Subcutaneous abdominal adipose tissue (tissue), 5 donors: ENCODE data around the gene CMKLR1.

Source experiments
- H3K27ac ChIP-seq: one replicate; pipeline ENCODE4 v1.7.0; 2013; ENCODE audit warnings: low read depth, mild to moderate bottlenecking, inconsistent platforms, low read length, moderate library complexity
- H3K27me3 ChIP-seq, 5 donors: one replicate each; pipeline ENCODE4 v1.7.0; 2013; ENCODE audit warnings: low read length in 5 of 5, inconsistent platforms in 1 of 5; ENCODE audit not compliant: control insufficient read depth in 5 of 5, insufficient read depth in 4 of 5
- H3K36me3 ChIP-seq, 5 donors: one replicate each; pipeline ENCODE4 v1.7.0; 2013; ENCODE audit warnings: low read length in 5 of 5; ENCODE audit not compliant: control insufficient read depth in 5 of 5, insufficient read depth in 5 of 5
- H3K4me1 ChIP-seq, 5 donors: one replicate each; pipeline ENCODE4 v1.7.0; 2013; ENCODE audit warnings: low read length in 5 of 5, mild to moderate bottlenecking in 3 of 5, moderate library complexity in 1 of 5; ENCODE audit not compliant: control insufficient read depth in 5 of 5, insufficient read depth in 5 of 5
- H3K4me3 ChIP-seq, 5 donors: one replicate each; pipeline ENCODE4 v1.7.0; 2013; ENCODE audit warnings: low read length in 5 of 5, low read depth in 1 of 5
- H3K9ac ChIP-seq, 5 donors: one replicate each; pipeline ENCODE4 v1.7.0; 2013; ENCODE audit warnings: low read length in 5 of 5, mild to moderate bottlenecking in 4 of 5, moderate library complexity in 3 of 5
- H3K9me3 ChIP-seq, 5 donors: one replicate each; pipeline ENCODE4 v1.7.0; 2013; ENCODE audit warnings: low read length in 5 of 5; ENCODE audit not compliant: control insufficient read depth in 5 of 5
- donor health status: healthy.
- donor health status: healthy.
- donor health status: healthy.
- donor health status: healthy.
- donor health status: healthy.

The CMKLR1 gene

GRCh38 chr12:108340037-108340436 lies 926 bp upstream of the CMKLR1 start:
- H3K4me3 ChIP-seq = peak overlapping the region in 1 of 5 donors; percentile 42
- H3K4me1 ChIP-seq = peaks cover 2 to 21% (median 15%) of the 10 kb centered on the region in 5 donors
- peaks cover 0 to 4% (median 0%) of the 10 kb centered on the region in 5 donors for H3K9me3 ChIP-seq
- peaks cover 0 to 13% (median 3%) of the 10 kb centered on the region in 5 donors for H3K27me3 ChIP-seq
- no peaks in the 10 kb centered on the region for H3K36me3 ChIP-seq
- no peak overlapping the region for H3K9ac ChIP-seq
- H3K27ac ChIP-seq = no peak overlapping the region

- Histone ChIP-seq H3K9me3 (no peaks in the 10 kb centered on the region), H3K27ac (peak overlapping the region; percentile 46), H3K4me3 (peak overlapping the region; percentile 51 to 66 (median 58)), H3K27me3 (peaks cover 0 to 13% (median 3%) of the 10 kb centered on the region in 5 donors), H3K4me1 (peaks cover 6 to 41% (median 30%) of the 10 kb centered on the region in 5 donors), H3K9ac (peak overlapping the region in 2 of 5 donors; percentile 24 to 29), H3K36me3 (no peaks in the 10 kb centered on the region)
These were observed 1.6 kb downstream of the CMKLR1 start for GRCh38 chr12:108337235-108338223.

GRCh38 chr12:108335349-108336119 lies 3.6 kb downstream of the CMKLR1 start:
- Histone ChIP-seq H3K27ac (no peak overlapping the region), H3K36me3 (no peaks in the 10 kb centered on the region), H3K4me3 (peak overlapping the region in 1 of 5 donors; percentile 15), H3K9me3 (peaks cover 0 to under 1% (median 0%) of the 10 kb centered on the region in 5 donors), H3K9ac (no peak overlapping the region), H3K27me3 (peaks cover 0 to 13% (median 3%) of the 10 kb centered on the region in 5 donors), H3K4me1 (peaks cover 6 to 57% (median 30%) of the 10 kb centered on the region in 5 donors)

- Histone ChIP-seq H3K27ac (peak overlapping the region; percentile 32), H3K4me3 (peak overlapping the region in 1 of 5 donors; percentile 20), H3K9me3 (peaks cover 0 to 7% (median 6%) of the 10 kb centered on the region in 5 donors), H3K36me3 (peaks cover 0 to 9% (median 0%) of the 10 kb centered on the region in 5 donors), H3K4me1 (peaks cover 6 to 51% (median 27%) of the 10 kb centered on the region in 5 donors), H3K27me3 (peaks cover 0 to 4% (median 2%) of the 10 kb centered on the region in 5 donors), H3K9ac (no peak overlapping the region)
These were observed 5.0 kb downstream of the CMKLR1 start for GRCh38 chr12:108333898-108334699.

DNA sequence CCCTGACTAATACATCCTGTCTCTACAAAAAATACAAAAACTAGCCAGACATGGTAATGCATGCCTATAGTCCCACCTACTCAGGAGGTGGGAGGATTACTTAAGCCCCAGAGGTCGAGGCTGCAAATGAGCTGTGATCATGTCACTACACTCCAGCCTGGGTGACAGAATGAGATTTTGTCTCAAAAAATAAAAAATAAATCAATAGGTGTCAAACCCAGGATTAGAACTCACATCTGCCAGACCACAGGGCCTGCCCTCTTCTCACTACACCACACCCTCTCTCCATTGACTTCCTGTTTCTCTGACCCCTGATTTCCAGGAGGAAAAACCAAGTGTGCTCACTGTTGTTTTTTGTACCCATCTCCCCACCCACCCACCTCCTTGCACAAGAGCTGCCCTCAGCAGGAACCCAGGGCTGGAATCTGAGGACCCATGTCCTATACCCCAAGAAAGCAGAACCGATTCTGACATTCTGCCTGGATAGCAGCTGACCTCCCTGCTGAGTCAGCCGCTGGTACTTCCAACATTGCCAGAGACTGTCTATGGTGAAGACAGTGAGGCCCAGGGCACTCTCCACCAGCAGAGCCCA lies 6.2 kb downstream of the CMKLR1 start:
- Histone ChIP-seq H3K36me3 (peaks cover 0 to 15% (median 0%) of the 10 kb centered on the region in 5 donors), H3K27ac (no peak overlapping the region), H3K4me3 (no peak overlapping the region), H3K27me3 (peaks cover 0 to 4% (median 0%) of the 10 kb centered on the region in 5 donors), H3K4me1 (peaks cover 7 to 59% (median 34%) of the 10 kb centered on the region in 5 donors), H3K9me3 (peaks cover 0 to 7% (median 6%) of the 10 kb centered on the region in 5 donors), H3K9ac (no peak overlapping the region)

DNA sequence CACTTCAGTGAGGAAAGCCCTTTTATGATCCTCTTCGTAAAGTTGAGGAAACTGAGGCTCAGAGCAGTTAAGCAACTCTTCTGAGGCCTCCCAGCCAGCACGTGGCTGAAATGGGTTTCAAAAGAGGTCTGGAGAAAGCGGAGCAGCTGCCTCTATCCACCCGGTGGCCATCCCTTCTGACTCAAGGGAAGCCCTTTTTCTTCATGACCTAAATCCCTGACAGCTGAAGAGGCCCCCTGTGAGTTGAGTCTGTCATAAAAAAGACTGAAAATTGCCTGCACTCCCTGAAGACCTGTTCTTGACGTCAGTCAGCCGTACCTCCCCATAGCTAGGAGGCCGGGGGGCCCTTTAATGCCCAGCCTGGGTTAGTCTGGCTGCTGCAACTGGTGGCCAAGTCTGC lies 10.7 kb downstream of the CMKLR1 start:
- Histone ChIP-seq H3K9me3 (peaks cover 0 to 7% (median 6%) of the 10 kb centered on the region in 5 donors), H3K4me1 (peaks cover 0 to 60% (median 25%) of the 10 kb centered on the region in 5 donors), H3K27me3 (peaks cover 0 to 2% (median 0%) of the 10 kb centered on the region in 5 donors), H3K36me3 (peaks cover 0 to 20% (median 0%) of the 10 kb centered on the region in 5 donors), H3K4me3 (peak overlapping the region in 2 of 5 donors; percentile 5 to 13), H3K27ac (no peak overlapping the region), H3K9ac (no peak overlapping the region)

GRCh38 chr12:108327621-108328344 lies 11.3 kb downstream of the CMKLR1 start:
- Histone ChIP-seq H3K27ac (no peak overlapping the region), H3K4me1 (peaks cover 0 to 56% (median 23%) of the 10 kb centered on the region in 5 donors), H3K9ac (no peak overlapping the region), H3K4me3 (peak overlapping the region in 1 of 5 donors; percentile 13), H3K36me3 (peaks cover 0 to 20% (median 0%) of the 10 kb centered on the region in 5 donors), H3K9me3 (peaks cover 0 to 7% (median 6%) of the 10 kb centered on the region in 5 donors), H3K27me3 (peaks cover 0 to 2% (median 0%) of the 10 kb centered on the region in 5 donors)

DNA sequence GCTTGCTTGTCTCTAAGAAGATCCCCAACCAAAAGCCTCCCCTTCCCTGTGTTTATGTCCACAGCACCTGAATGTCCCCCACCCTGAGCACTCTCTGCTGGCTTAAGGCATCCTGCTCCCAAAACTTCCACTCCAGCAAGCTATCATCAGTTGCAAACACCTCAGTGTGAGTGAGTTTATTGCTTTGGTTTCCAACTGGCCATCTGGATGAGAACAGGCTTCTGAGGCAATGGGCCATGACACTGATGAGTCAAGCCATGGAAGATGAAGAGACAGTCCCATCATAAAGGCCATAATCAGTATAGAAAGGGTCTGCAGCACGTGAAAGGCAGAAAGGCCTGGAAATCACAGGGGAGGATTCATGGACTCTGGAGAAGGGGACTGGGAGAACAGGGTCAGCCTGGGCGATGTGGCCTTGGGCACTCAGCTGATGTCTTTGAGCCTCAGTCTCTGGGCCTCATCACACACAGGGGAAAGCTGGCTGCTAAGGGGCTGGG lies 12.8 kb downstream of the CMKLR1 start:
- Histone ChIP-seq H3K27ac (no peak overlapping the region), H3K27me3 (peaks cover 0 to 2% (median 0%) of the 10 kb centered on the region in 5 donors), H3K4me3 (no peak overlapping the region), H3K36me3 (peaks cover 0 to 24% (median 0%) of the 10 kb centered on the region in 5 donors), H3K4me1 (peaks cover 0 to 52% (median 26%) of the 10 kb centered on the region in 5 donors), H3K9ac (no peak overlapping the region), H3K9me3 (peaks cover 0 to 7% (median 6%) of the 10 kb centered on the region in 5 donors)
